HCT116 (cell line): ENCODE results near the gene ADRM1. TPM values are rescaled to one million over a fixed set of nuclear protein-coding genes. Genes with fewer than 3 reads are reported as not detected.
A peak's percentile ranks its signal among the peaks of the same experiment; 100 is the strongest.

Experiments used
- ATAC-seq: fragments of 200-7000 bp; cut with Tn5 transposase; 2 replicates; pipeline ENCODE4 v1.9.1; 2020; ENCODE audit warnings: mild to moderate bottlenecking, moderate library complexity
- BruUV-seq: library from RNA; stranded (reverse); fragments of 400-500 nt; replicated peaks from 2 replicates; lab custom pipeline; 2021; lab: Mats Ljungman, UMichigan
- CTCF ChIA-PET: fragments of 300-600 bp; sonication (Branson Sonifier 250); formaldehyde crosslinking; loops from one replicate; lab custom pipeline; 2021; ENCODE audit warnings: antibody characterized with exemption; lab: Charles Lee
- POLR2A ChIA-PET: fragments of 300-600, 350-600 bp; sonication (Branson Sonifier 250); formaldehyde crosslinking; loops from one replicate; lab custom pipeline; 2021; ENCODE audit warnings: antibody characterized with exemption; lab: Charles Lee
- RAD21 ChIA-PET, 2 experiments: fragments of 300-600 bp; sonication (Branson Sonifier 250); formaldehyde crosslinking; loops; one replicate each; lab custom pipeline; 2023; ENCODE audit warnings: low total read pairs in 2 of 2; ENCODE audit not compliant: uncharacterized antibody in 2 of 2, unreplicated experiment in 2 of 2, low non-redundant PET in 1 of 2; lab: Charles Lee
- DNase-seq: peaks from one replicate; pipeline ENCODE4 v3.0.0-alpha.2; 2010; ENCODE audit warnings: low read depth, low spot score
- H2AFZ ChIP-seq: fragments of 200-600 bp; shearing (Covaris generic), sonication (generic); 2 replicates; pipeline ENCODE4 v1.6.1; 2017; ENCODE audit warnings: low read depth, mixed run types, mixed read lengths, antibody characterized with exemption, low read length; ENCODE audit not compliant: poor library complexity, severe bottlenecking
- H3K27ac ChIP-seq: 2 replicates; pipeline ENCODE4 v1.5.1; 2012; ENCODE audit warnings: low read depth, low read length
- H3K27me3 ChIP-seq: fragments of 200-600 bp; sonication (generic); 2 replicates; pipeline ENCODE4 v1.6.1; 2016; ENCODE audit warnings: mixed run types, low read length, mixed read lengths; ENCODE audit not compliant: insufficient read depth
- H3K36me3 ChIP-seq, 2 experiments: fragments of 200-500 bp in 1 of 2; fragments of 200-600 bp in 1 of 2; sonication (Bioruptor generic) in 1 of 2; sonication (generic) in 1 of 2; 2 replicates each; pipeline versions ENCODE4 v1.5.1 to v1.6.1; 2014 to 2016; ENCODE audit warnings: low read length in 2 of 2, inconsistent platforms in 1 of 2, mixed read lengths in 1 of 2, mixed run types in 1 of 2; ENCODE audit not compliant: insufficient read depth in 2 of 2, control insufficient read depth in 1 of 2
- H3K4me1 ChIP-seq, 2 experiments: fragments of 200-600 bp in 1 of 2; sonication (generic) in 1 of 2; 2 replicates each; pipeline versions ENCODE4 v1.5.1 to v1.6.1; 2012 to 2017; ENCODE audit warnings: low read length in 2 of 2, inconsistent platforms in 1 of 2, mild to moderate bottlenecking in 1 of 2, mixed read lengths in 1 of 2, mixed run types in 1 of 2, moderate library complexity in 1 of 2; ENCODE audit not compliant: insufficient read depth in 2 of 2, control insufficient read depth in 1 of 2
- H3K4me2 ChIP-seq: fragments of 200-600 bp; sonication (generic); 2 replicates; pipeline ENCODE4 v1.6.1; 2017; ENCODE audit warnings: mixed run types, low read length, mixed read lengths
- H3K4me3 ChIP-seq, 2 experiments: fragments of 200-600 bp in 1 of 2; sonication (generic) in 1 of 2; replicated peaks in 1 of 2; 2 replicates each; pipeline ENCODE4 v1.5.1; 2011 to 2016; ENCODE audit warnings: low read length in 2 of 2, control low read depth in 1 of 2, low read depth in 1 of 2, mild to moderate bottlenecking in 1 of 2, mixed read lengths in 1 of 2, mixed run types in 1 of 2
- H3K79me2 ChIP-seq: fragments of 200-600 bp; sonication (generic); 2 replicates; pipeline ENCODE4 v1.6.1; 2017; ENCODE audit warnings: mild to moderate bottlenecking, mixed run types, low read length, moderate library complexity, mixed read lengths; ENCODE audit not compliant: insufficient read depth
- H3K9ac ChIP-seq: fragments of 200-600 bp; sonication (generic); 2 replicates; pipeline ENCODE4 v1.6.1; 2016; ENCODE audit warnings: low read length, mixed read lengths
- H3K9me2 ChIP-seq: fragments of 200-600 bp; sonication (generic), shearing (Covaris generic); 2 replicates; pipeline ENCODE4 v1.6.1; 2017; ENCODE audit warnings: mixed run types, mild to moderate bottlenecking, moderate library complexity; ENCODE audit not compliant: insufficient read depth
- H3K9me3 ChIP-seq, 2 experiments: fragments of 200-500 bp in 1 of 2; fragments of 200-600 bp in 1 of 2; sonication (Bioruptor generic) in 1 of 2; sonication (generic) in 1 of 2; 2 replicates each; pipeline ENCODE4 v1.6.1; 2014 to 2017; ENCODE audit warnings: low read length in 2 of 2, mixed read lengths in 2 of 2, inconsistent platforms in 1 of 2, low read depth in 1 of 2, mild to moderate bottlenecking in 1 of 2, mixed run types in 1 of 2, moderate library complexity in 1 of 2; ENCODE audit not compliant: control insufficient read depth in 1 of 2, insufficient read depth in 1 of 2
- H4K20me1 ChIP-seq: fragments of 200-600 bp; sonication (generic), shearing (Covaris generic); 2 replicates; pipeline ENCODE4 v1.6.1; 2017; ENCODE audit warnings: mixed run types, mild to moderate bottlenecking, moderate library complexity; ENCODE audit not compliant: insufficient read depth
- ATF3 ChIP-seq: IDR thresholded peaks from 2 replicates; pipeline ENCODE4 v1.6.1; 2012
- JUND ChIP-seq: IDR thresholded peaks from 2 replicates; pipeline ENCODE4 v1.6.1; 2012
- MAX ChIP-seq: IDR thresholded peaks from 2 replicates; pipeline ENCODE4 v1.6.1; 2012
- ZFX ChIP-seq: fragments of 450-650 bp; IDR thresholded peaks from 2 replicates; pipeline ENCODE4 v1.6.1; 2017
- intact Hi-C: fragments of 100-400 bp; cut with micrococcal nuclease; formaldehyde crosslinking; loops from 2 replicates; pipeline ENCODE4 v1.10.0; 2022
- total RNA-seq: library from RNA; stranded (reverse); gene quantifications from one replicate; pipeline ENCODE4 v1.2.1, GENCODE V29; 2021; ENCODE audit not compliant: unreplicated experiment

The ADRM1 gene
- total RNA-seq, 1 experiment from 2014 or later: 158 TPM

- intact Hi-C loops: loop anchor here (5.0 to 10.0 kb wide), 3 partner anchors 64 to 502 kb away; partner anchors contain the start of genes LAMA5 and OGFR
- ChIA-PET RAD21 (no interaction called here), CTCF (interaction anchor here (1.1 kb wide), 1 partner anchor 107 kb away, joined by 8 read pairs; no protein-coding TSS in a partner anchor), POLR2A (interaction anchor here (0.8 kb wide), 1 partner anchor 83 kb away, joined by 3 read pairs; no protein-coding TSS in a partner anchor)
- peak overlapping the region; percentile 94 for H3K9ac ChIP-seq
- no peaks in the 10 kb centered on the region for H3K9me2 ChIP-seq
- H3K27me3 ChIP-seq: no peaks in the 10 kb centered on the region
- ATAC-seq (no peak), DNase-seq (no peak)
- peaks cover 20% of the 10 kb centered on the region; the same call in 1 of the 2 replicates for H4K20me1 ChIP-seq
- H3K27ac ChIP-seq: peak overlapping the region; percentile 95
- peak overlapping the region; percentile 97 for H3K4me2 ChIP-seq
- H3K4me3 ChIP-seq: peak overlapping the region; percentile 95 to 99
- BruUV-seq: no TSS peak
- peaks cover 17 to 40% of the 10 kb centered on the region in 2 experiments for H3K4me1 ChIP-seq
- H3K79me2 ChIP-seq: peaks cover 48% of the 10 kb centered on the region
- no peak overlapping the region for H2AFZ ChIP-seq
- no peak for TF ChIP-seq JUND
- TF ChIP-seq ZFX: peak; percentile 73; the same call in 1 of the 2 replicates
- no peaks in the 10 kb centered on the region for H3K9me3 ChIP-seq
- peaks cover 18 to 46% of the 10 kb centered on the region in 2 experiments for H3K36me3 ChIP-seq
Observed at GRCh38 chr20:62303062-62303339, 204 bp downstream of the ADRM1 start.

- peaks cover 21% of the 10 kb centered on the region; the same call in 1 of the 2 replicates for H4K20me1 ChIP-seq
- ATAC-seq (0 out of 2 replicates have a peak, but pooled peaks have one; percentile 1), DNase-seq (no peak)
- H3K4me3 ChIP-seq: peak overlapping the region; percentile 95 to 99
- H3K9me2 ChIP-seq: no peaks in the 10 kb centered on the region
- ChIA-PET RAD21 (no interaction called here), CTCF (no interaction called here), POLR2A (no interaction called here)
- H3K27ac ChIP-seq: peak overlapping the region; percentile 95
- H3K9me3 ChIP-seq: no peaks in the 10 kb centered on the region
- intact Hi-C loops: loop anchor here (5.0 to 10.0 kb wide), 3 partner anchors 64 to 501 kb away; partner anchors contain the start of genes LAMA5 and OGFR
- H3K79me2 ChIP-seq: peaks cover 48% of the 10 kb centered on the region
- BruUV-seq: no TSS peak
- peak overlapping the region; percentile 94 for H3K9ac ChIP-seq
- H3K36me3 ChIP-seq: peaks cover 19 to 50% of the 10 kb centered on the region in 2 experiments
- TF ChIP-seq ZFX: peak; percentile 66; the same call in 1 of the 2 replicates
- TF ChIP-seq MAX: no peak
- no peak for TF ChIP-seq ATF3
- peaks cover 17 to 40% of the 10 kb centered on the region in 2 experiments for H3K4me1 ChIP-seq
- H3K4me2 ChIP-seq: peak overlapping the region; percentile 97
- no peak overlapping the region for H2AFZ ChIP-seq
- no peaks in the 10 kb centered on the region for H3K27me3 ChIP-seq
Observed at GRCh38 chr20:62303340-62304226, 786 bp downstream of the ADRM1 start.
